Chondrocyte (in vitro differentiated cells): ENCODE data around the gene FBXL7. TPM values are rescaled to one million over a fixed set of nuclear protein-coding genes. Genes with fewer than 3 reads are reported as not detected.

ENCODE experiments used
- DNase-seq: peaks from one replicate; pipeline ENCODE4 v3.0.0; 2021; ENCODE audit warnings: mixed read lengths, low spot score
- H3K27ac Mint-ChIP-seq: one replicate; pipeline ENCODE4 v1.8.0; 2021; ENCODE audit warnings: mild to moderate bottlenecking, moderate library complexity, mixed read lengths; ENCODE audit not compliant: unreplicated experiment
- H3K27me3 Mint-ChIP-seq: 2 replicates; pipeline ENCODE4 v1.8.0; 2021; ENCODE audit warnings: low read depth, mixed read lengths
- H3K36me3 Mint-ChIP-seq: 2 replicates; pipeline ENCODE4 v1.8.0; 2021; ENCODE audit warnings: low read depth, mixed read lengths
- H3K4me1 Mint-ChIP-seq: 2 replicates; pipeline ENCODE4 v1.8.0; 2021; ENCODE audit warnings: low read depth, mild to moderate bottlenecking, mixed read lengths
- H3K4me3 Mint-ChIP-seq: one replicate; pipeline ENCODE4 v1.8.0; 2021; ENCODE audit warnings: mild to moderate bottlenecking, moderate library complexity, mixed read lengths; ENCODE audit not compliant: unreplicated experiment
- H3K9me3 Mint-ChIP-seq: 2 replicates; pipeline ENCODE4 v1.8.0; 2021; ENCODE audit warnings: low read depth, mixed read lengths
- CTCF ChIP-seq: fragments of 200-600 bp; sonication (generic); IDR thresholded peaks from 2 replicates; pipeline ENCODE4 v1.5.0; 2021; ENCODE audit warnings: antibody characterized with exemption, mild to moderate bottlenecking, moderate library complexity
- total RNA-seq: library from RNA; stranded (reverse); gene quantifications from 3 replicates; pipeline ENCODE4 v1.2.1, GENCODE V29; 2021

Gene FBXL7
- total RNA-seq, 1 donor from 2014 or later = 32.6 TPM

DNA sequence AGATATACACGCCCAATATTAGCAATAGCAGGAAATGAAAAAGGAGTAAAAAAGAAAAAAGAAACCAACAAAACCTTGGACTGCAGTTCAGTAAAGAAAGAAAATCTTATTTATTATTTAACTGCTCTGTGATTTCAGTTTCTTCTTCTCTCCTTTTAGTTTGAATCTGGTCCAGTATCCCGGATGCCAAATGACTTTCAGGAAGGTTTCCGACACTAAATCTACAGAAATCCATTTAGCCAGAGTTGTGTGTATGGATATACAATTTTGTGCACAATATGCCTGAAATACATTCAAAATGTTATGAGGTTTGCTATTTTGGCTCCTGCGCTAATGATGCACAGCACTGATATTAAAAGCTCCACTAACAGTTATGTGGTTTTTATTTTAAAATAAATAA, 64.5 kb downstream of the FBXL7 start:
- Mint-ChIP-seq H3K4me1 (peaks cover 15% of the 10 kb centered on the region), H3K4me3 (no peak overlapping the region), H3K36me3 (peaks cover 6% of the 10 kb centered on the region), H3K27me3 (no peaks in the 10 kb centered on the region), H3K27ac (no peak overlapping the region), H3K9me3 (peaks cover 5% of the 10 kb centered on the region)
- no peak for TF ChIP-seq CTCF
- DNase-seq = no peak

DNA sequence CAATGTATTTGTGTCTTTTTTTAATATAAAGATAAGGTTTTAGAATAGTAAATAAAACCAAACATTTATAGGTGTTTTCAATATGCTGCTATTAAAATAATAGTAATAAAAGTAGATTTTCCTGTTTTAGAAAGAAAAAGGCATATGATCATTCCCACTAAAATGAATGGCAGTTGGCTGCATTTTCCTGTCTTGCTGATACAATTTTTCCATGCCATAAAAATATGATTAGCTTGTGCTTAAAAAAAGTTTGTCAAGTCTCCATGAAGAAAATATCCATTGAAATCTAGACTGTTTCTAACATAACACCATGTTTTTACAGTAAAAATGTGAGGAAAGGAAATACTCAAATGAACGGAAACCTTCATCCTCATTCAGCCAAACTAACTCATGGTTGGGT, 65.0 kb downstream of the FBXL7 start:
- Mint-ChIP-seq H3K36me3 (peaks cover 6% of the 10 kb centered on the region), H3K4me3 (no peak overlapping the region), H3K9me3 (peaks cover 5% of the 10 kb centered on the region), H3K4me1 (peaks cover 15% of the 10 kb centered on the region), H3K27ac (no peak overlapping the region), H3K27me3 (no peaks in the 10 kb centered on the region)
- no peak for TF ChIP-seq CTCF
- no peak for DNase-seq

GRCh38 chr5:15566306-15566705, 66.3 kb downstream of the FBXL7 start:
- Mint-ChIP-seq H3K4me3 (no peak overlapping the region), H3K27ac (no peak overlapping the region), H3K27me3 (no peaks in the 10 kb centered on the region), H3K9me3 (peaks cover 4% of the 10 kb centered on the region), H3K4me1 (peaks cover 15% of the 10 kb centered on the region), H3K36me3 (peaks cover 6% of the 10 kb centered on the region)
- DNase-seq = no peak
- no peak for TF ChIP-seq CTCF

DNA sequence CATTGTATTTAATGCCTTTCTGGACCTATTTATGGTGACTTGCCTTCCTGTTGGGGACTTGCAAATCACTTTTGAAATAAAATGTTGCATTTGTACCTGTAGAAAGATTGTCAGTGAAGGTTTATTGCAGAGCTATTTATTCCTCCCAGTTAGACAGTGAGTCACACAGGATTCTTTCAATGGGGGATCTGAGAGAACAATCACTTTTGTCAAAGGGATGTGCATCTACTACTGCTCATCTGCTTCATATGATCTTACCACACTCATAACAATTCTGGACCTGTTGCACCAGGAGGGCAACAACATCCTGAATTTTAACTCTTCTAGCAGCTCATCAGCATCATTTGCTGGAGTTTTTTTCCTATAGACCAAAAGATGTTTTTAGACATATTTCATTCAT, 66.8 kb downstream of the FBXL7 start:
- no peaks in the 10 kb centered on the region for H3K9me3 Mint-ChIP-seq
- peaks cover 3% of the 10 kb centered on the region for H3K36me3 Mint-ChIP-seq
- peaks cover 15% of the 10 kb centered on the region for H3K4me1 Mint-ChIP-seq
- DNase-seq = no peak
- no peaks in the 10 kb centered on the region for H3K27me3 Mint-ChIP-seq
- TF ChIP-seq CTCF = no peak
- no peak overlapping the region for H3K4me3 Mint-ChIP-seq
- H3K27ac Mint-ChIP-seq = no peak overlapping the region

GRCh38 chr5:15570491-15570890, 70.5 kb downstream of the FBXL7 start:
- Mint-ChIP-seq H3K4me1 (peaks cover 17% of the 10 kb centered on the region), H3K27me3 (no peaks in the 10 kb centered on the region), H3K27ac (no peak overlapping the region), H3K36me3 (no peaks in the 10 kb centered on the region), H3K4me3 (no peak overlapping the region), H3K9me3 (no peaks in the 10 kb centered on the region)
- no peak for DNase-seq
- no peak for TF ChIP-seq CTCF
